Measurements from ENCODE around the gene FPR3. TPM values are rescaled to one million over a fixed set of nuclear protein-coding genes. Genes with fewer than 3 reads are reported as not detected.

Gene FPR3
- total and polyA plus RNA-seq, 2 donors (not counting 1 experiment from before 2014, with no cell fraction given), result not detected

DNA sequence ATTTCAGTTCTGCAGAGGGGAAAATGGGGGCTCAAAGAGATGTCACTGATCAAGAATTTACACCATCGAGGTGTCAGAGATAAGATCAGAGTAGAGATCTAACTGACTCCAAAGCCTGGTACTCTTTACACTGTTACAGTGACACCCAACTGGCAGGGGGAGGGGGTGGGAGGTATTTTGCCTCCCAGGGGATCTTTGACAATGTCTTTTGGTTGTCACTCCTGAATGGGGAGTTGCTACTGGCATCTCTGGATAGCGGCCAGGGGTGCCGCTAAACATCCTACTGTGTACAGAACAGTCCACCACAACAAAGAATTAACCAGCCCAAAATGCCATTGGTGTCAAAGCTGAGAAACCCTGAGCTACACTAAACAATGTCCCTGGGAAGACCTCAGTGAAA is 3.1 kb downstream of the FPR3 start:
- Histone ChIP-seq H3K9ac (ENCODE audit: insufficient read depth, low read length) (no peak overlapping the region), H3K27ac (ENCODE audit: insufficient read depth, low read length) (no peak overlapping the region), H3K36me3 (ENCODE audit: control insufficient read depth, insufficient read depth, low read length) (no peaks in the 10 kb centered on the region), H3K9me3 (ENCODE audit: control insufficient read depth, insufficient read depth, low read depth, low read length) (no peaks in the 10 kb centered on the region), H3K27me3 (ENCODE audit: control insufficient read depth, insufficient read depth, low read length) (no peaks in the 10 kb centered on the region), H2AFZ (ENCODE audit: low read length) (no peak overlapping the region), H3K79me2 (ENCODE audit: control insufficient read depth, insufficient read depth, low read length) (no peaks in the 10 kb centered on the region), H4K20me1 (ENCODE audit: control insufficient read depth, extremely low read depth, insufficient read depth, low read length) (no peaks in the 10 kb centered on the region), H3K4me3 (replicated peaks in 1 of 4; ENCODE audit: control extremely low read depth in 1 of 4, insufficient read depth in 1 of 4, low read depth in 3 of 4, low read length in 4 of 4) (no peak overlapping the region), H3K4me1 (ENCODE audit: control insufficient read depth, extremely low read depth, insufficient read depth, low read length) (peaks cover 5% of the 10 kb centered on the region), H3K4me2 (ENCODE audit: extremely low read depth, insufficient read depth, low read length) (no peak overlapping the region)
- DNase-seq (ENCODE audit: low read depth in 2 of 2), result no peak
- TF ChIP-seq CTCF (conservative IDR thresholded peaks at IDR 0.05 in 1 of 2, IDR thresholded peaks at IDR 0.05 in 1 of 2; ENCODE audit: low read depth in 1 of 2, low read length in 2 of 2) (no peak), EZH2 (IDR thresholded peaks at IDR 0.05; ENCODE audit: low read length, missing control alignments) (no peak)

- peak; percentile 97 for DNase-seq (ENCODE audit: low read depth in 2 of 2)
- Histone ChIP-seq H3K79me2 (ENCODE audit: control insufficient read depth, insufficient read depth, low read length) (no peaks in the 10 kb centered on the region), H3K36me3 (ENCODE audit: control insufficient read depth, insufficient read depth, low read length) (no peaks in the 10 kb centered on the region), H3K9ac (ENCODE audit: insufficient read depth, low read length) (no peak overlapping the region), H3K9me3 (ENCODE audit: control insufficient read depth, insufficient read depth, low read depth, low read length) (no peaks in the 10 kb centered on the region), H3K27me3 (ENCODE audit: control insufficient read depth, insufficient read depth, low read length) (no peaks in the 10 kb centered on the region), H3K4me1 (ENCODE audit: control insufficient read depth, extremely low read depth, insufficient read depth, low read length) (peaks cover 5% of the 10 kb centered on the region), H4K20me1 (ENCODE audit: control insufficient read depth, extremely low read depth, insufficient read depth, low read length) (no peaks in the 10 kb centered on the region), H3K27ac (ENCODE audit: insufficient read depth, low read length) (peak overlapping the region; percentile 65), H2AFZ (ENCODE audit: low read length) (peak overlapping the region; percentile 12), H3K4me3 (replicated peaks in 1 of 4; ENCODE audit: control extremely low read depth in 1 of 4, insufficient read depth in 1 of 4, low read depth in 3 of 4, low read length in 4 of 4) (peak overlapping the region in 2 of 4 experiments; percentile 0 to 28), H3K4me2 (ENCODE audit: extremely low read depth, insufficient read depth, low read length) (peak overlapping the region; percentile 18)
- TF ChIP-seq CTCF (conservative IDR thresholded peaks at IDR 0.05 in 1 of 2, IDR thresholded peaks at IDR 0.05 in 1 of 2; ENCODE audit: low read depth in 1 of 2, low read length in 2 of 2) (peak in 1 of 2 donors; percentile 7), EZH2 (IDR thresholded peaks at IDR 0.05; ENCODE audit: low read length, missing control alignments) (no peak)
Measured at GRCh38 chr19:51799034-51799773, 4.2 kb downstream of the FPR3 start.

GRCh38 chr19:51799774-51800472 is 5.0 kb downstream of the FPR3 start:
- Histone ChIP-seq H3K9ac (ENCODE audit: insufficient read depth, low read length) (no peak overlapping the region), H3K79me2 (ENCODE audit: control insufficient read depth, insufficient read depth, low read length) (no peaks in the 10 kb centered on the region), H3K36me3 (ENCODE audit: control insufficient read depth, insufficient read depth, low read length) (no peaks in the 10 kb centered on the region), H2AFZ (ENCODE audit: low read length) (no peak overlapping the region), H3K27ac (ENCODE audit: insufficient read depth, low read length) (peak overlapping the region; percentile 65), H3K4me2 (ENCODE audit: extremely low read depth, insufficient read depth, low read length) (peak overlapping the region; percentile 23), H3K4me1 (ENCODE audit: control insufficient read depth, extremely low read depth, insufficient read depth, low read length) (peaks cover 5% of the 10 kb centered on the region), H3K27me3 (ENCODE audit: control insufficient read depth, insufficient read depth, low read length) (no peaks in the 10 kb centered on the region), H3K9me3 (ENCODE audit: control insufficient read depth, insufficient read depth, low read depth, low read length) (no peaks in the 10 kb centered on the region), H4K20me1 (ENCODE audit: control insufficient read depth, extremely low read depth, insufficient read depth, low read length) (no peaks in the 10 kb centered on the region), H3K4me3 (replicated peaks in 1 of 4; ENCODE audit: control extremely low read depth in 1 of 4, insufficient read depth in 1 of 4, low read depth in 3 of 4, low read length in 4 of 4) (no peak overlapping the region)
- no peak for TF ChIP-seq CTCF (conservative IDR thresholded peaks at IDR 0.05 in 1 of 2, IDR thresholded peaks at IDR 0.05 in 1 of 2; ENCODE audit: low read depth in 1 of 2, low read length in 2 of 2)
- no peak for TF ChIP-seq EZH2 (IDR thresholded peaks at IDR 0.05; ENCODE audit: low read length, missing control alignments)
- DNase-seq (ENCODE audit: low read depth in 2 of 2), result no peak
